Effector memory CD4-positive, alpha-beta T cell (primary cell): ENCODE data around the gene PCDHA9.
"Not testable (repeated sequence)": the region's sequence is repeated elsewhere in the genome, so short reads cannot be mapped to it uniquely, and the experiment has no call there.

Source experiments
- DNase-seq, 3 donors: peaks; one replicate each; pipeline ENCODE4 v3.0.0-alpha.2; 2020
- H3K27ac ChIP-seq: 2 replicates; pipeline ENCODE4 v1.7.0; 2013; ENCODE audit warnings: mild to moderate bottlenecking, low read length, moderate library complexity; ENCODE audit not compliant: insufficient read depth, poor library complexity, severe bottlenecking
- H3K27me3 ChIP-seq: replicated peaks from 2 replicates; pipeline ENCODE4 v1.7.0; 2013; ENCODE audit warnings: mild to moderate bottlenecking, low read length; ENCODE audit not compliant: insufficient read depth, control insufficient read depth, poor library complexity, severe bottlenecking
- H3K36me3 ChIP-seq: 2 replicates; pipeline ENCODE4 v1.7.0; 2013; ENCODE audit warnings: mild to moderate bottlenecking, low read length, moderate library complexity; ENCODE audit not compliant: control insufficient read depth, insufficient read depth
- H3K4me1 ChIP-seq: 2 replicates; pipeline ENCODE4 v1.7.0; 2013; ENCODE audit warnings: low read length, mild to moderate bottlenecking; ENCODE audit not compliant: control insufficient read depth, insufficient read depth, poor library complexity, severe bottlenecking
- H3K4me3 ChIP-seq: 2 replicates; pipeline ENCODE4 v1.7.0; 2013; ENCODE audit warnings: low read length, low read depth, mild to moderate bottlenecking; ENCODE audit not compliant: insufficient read depth, poor library complexity, severe bottlenecking
- H3K9me3 ChIP-seq: 2 replicates; pipeline ENCODE4 v1.7.0; 2013; ENCODE audit warnings: mild to moderate bottlenecking, low read length, moderate library complexity; ENCODE audit not compliant: control insufficient read depth

PCDHA9 gene

GRCh38 chr5:140862441-140863295, 14.5 kb downstream of the PCDHA9 start:
- no peak overlapping the region for H3K27ac ChIP-seq
- no peaks in the 10 kb centered on the region for H3K9me3 ChIP-seq
- H3K4me3 ChIP-seq, result no peak overlapping the region
- no peak for DNase-seq
- H3K4me1 ChIP-seq, result no peaks in the 10 kb centered on the region
- H3K36me3 ChIP-seq, result no peaks in the 10 kb centered on the region
- no peaks in the 10 kb centered on the region for H3K27me3 ChIP-seq

GRCh38 chr5:140868721-140869554, 20.8 kb downstream of the PCDHA9 start, which contains the start of gene PCDHA11:
TSS of gene PCDHA11 (plus strand) at chr5:140868957. CDS start at chr5:140869104, 147 bp downstream.
- no peaks in the 10 kb centered on the region for H3K9me3 ChIP-seq
- no peak within 1 kb of the TSS for H3K4me3 ChIP-seq
- H3K27me3 ChIP-seq, result no peaks in the 10 kb centered on the region
- no peak within 1 kb of the TSS for H3K27ac ChIP-seq
- no peak for DNase-seq
- no peaks in the 10 kb centered on the region for H3K36me3 ChIP-seq
- no peaks in the 10 kb centered on the region for H3K4me1 ChIP-seq

DNA sequence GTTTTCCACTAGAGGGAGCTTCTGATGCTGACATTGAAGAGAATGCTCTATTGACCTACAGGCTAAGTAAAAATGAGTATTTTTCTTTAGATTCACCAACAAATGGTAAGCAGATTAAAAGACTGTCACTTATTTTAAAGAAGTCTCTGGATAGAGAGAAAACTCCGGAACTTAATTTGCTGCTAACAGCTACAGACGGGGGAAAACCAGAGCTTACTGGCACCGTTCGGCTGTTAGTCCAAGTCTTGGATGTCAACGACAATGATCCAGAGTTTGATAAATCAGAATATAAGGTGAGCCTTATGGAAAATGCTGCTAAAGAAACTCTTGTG, 21.3 kb downstream of the PCDHA9 start:
- no peak for DNase-seq
- Histone ChIP-seq H3K9me3 (no peaks in the 10 kb centered on the region), H3K4me1 (no peaks in the 10 kb centered on the region), H3K27me3 (no peaks in the 10 kb centered on the region), H3K4me3 (no peak overlapping the region), H3K27ac (no peak overlapping the region), H3K36me3 (no peaks in the 10 kb centered on the region)

DNA sequence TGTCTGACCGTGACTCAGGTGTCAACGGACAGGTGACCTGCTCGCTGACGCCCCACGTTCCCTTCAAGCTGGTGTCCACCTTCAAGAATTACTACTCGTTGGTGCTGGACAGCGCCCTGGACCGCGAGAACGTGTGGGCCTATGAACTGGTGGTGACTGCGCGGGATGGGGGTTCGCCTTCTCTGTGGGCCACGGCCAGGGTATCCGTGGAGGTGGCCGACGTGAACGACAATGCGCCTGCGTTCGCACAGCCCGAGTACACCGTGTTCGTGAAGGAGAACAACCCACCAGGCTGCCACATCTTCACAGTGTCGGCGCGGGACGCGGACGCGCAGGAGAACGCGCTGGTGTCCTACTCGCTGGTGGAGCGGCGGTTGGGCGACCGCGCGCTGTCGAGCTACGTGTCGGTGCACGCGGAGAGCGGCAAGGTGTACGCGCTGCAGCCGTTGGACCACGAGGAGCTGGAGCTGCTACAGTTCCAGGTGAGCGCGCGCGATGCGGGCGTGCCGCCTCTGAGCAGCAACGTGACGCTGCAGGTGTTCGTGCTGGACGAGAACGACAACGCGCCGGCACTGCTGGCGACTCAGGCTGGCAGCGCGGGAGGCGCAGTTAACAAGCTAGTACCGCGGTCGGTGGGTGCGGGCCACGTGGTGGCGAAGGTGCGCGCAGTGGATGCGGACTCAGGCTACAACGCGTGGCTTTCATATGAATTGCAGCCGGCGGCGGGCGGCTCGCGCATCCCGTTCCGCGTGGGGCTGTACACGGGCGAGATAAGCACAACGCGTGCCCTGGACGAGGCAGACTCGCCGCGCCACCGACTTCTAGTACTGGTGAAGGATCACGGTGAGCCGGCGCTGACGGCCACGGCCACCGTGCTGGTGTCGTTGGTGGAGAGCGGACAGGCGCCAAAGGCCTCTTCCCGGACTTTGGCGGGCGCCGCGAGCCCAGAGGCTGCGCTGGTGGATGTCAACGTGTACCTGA, 22.3 kb downstream of the PCDHA9 start:
- Histone ChIP-seq H3K9me3 (no peaks in the 10 kb centered on the region), H3K4me1 (no peaks in the 10 kb centered on the region)
- no peak for DNase-seq

DNA sequence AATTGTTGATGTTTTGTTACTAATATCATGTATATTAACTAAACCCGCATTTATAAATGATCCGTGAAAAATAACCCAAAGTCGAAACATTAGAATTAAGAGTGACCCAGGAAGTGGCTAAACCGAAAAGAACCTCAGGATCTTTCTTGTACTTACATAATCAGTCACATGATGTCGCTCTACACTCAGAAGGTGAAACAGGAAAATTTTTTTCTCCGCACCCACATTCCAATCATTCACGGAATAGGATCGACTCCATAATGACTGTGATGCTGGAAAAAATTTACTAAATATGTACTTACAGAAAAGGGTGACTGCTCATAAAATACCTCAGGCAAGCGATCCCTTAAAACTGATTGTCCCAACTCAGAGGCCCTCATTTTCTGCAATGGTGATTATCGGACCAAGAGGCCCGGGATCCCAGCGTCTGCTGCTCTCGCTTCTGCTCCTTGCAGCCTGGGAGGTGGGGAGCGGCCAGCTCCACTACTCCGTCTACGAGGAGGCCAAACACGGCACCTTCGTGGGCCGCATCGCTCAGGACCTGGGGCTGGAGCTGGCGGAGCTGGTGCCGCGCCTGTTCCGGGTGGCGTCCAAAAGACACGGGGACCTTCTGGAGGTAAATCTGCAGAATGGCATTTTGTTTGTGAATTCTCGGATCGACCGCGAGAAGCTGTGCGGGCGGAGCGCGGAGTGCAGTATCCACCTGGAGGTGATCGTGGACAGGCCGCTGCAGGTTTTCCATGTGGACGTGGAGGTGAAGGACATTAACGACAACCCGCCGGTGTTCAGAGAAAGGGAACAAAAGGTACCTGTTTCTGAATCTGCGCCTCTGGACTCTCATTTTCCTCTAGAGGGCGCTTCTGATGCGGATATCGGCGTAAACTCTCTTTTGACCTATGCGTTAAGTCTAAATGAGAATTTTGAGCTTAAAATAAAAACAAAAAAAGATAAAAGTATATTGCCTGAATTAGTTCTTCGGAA, 27.2 kb downstream of the PCDHA9 start, which contains the start of gene PCDHA12:
TSS of gene PCDHA12 (plus strand) at position 224 of the 981 bp plus-strand sequence. CDS start at position 389, 165 bp downstream.
- no peak for DNase-seq
- no peak within 1 kb of the TSS for H3K27ac ChIP-seq
- no peaks in the 10 kb centered on the region for H3K36me3 ChIP-seq
- peaks cover 4% of the 10 kb centered on the region for H3K27me3 ChIP-seq
- H3K4me1 ChIP-seq, result no peaks in the 10 kb centered on the region
- H3K9me3 ChIP-seq, result peaks cover 5% of the 10 kb centered on the region
- no peak within 1 kb of the TSS for H3K4me3 ChIP-seq

More for the DNA sequence above, 22.3 kb downstream of the PCDHA9 start:
- no peak overlapping the region for H3K4me3 ChIP-seq
- H3K36me3 ChIP-seq, result no peaks in the 10 kb centered on the region
- no peaks in the 10 kb centered on the region for H3K27me3 ChIP-seq
- no peak overlapping the region for H3K27ac ChIP-seq

GRCh38 chr5:140876541-140877261, 28.5 kb downstream of the PCDHA9 start:
- H3K36me3 ChIP-seq, result not testable (repeated sequence)

DNA sequence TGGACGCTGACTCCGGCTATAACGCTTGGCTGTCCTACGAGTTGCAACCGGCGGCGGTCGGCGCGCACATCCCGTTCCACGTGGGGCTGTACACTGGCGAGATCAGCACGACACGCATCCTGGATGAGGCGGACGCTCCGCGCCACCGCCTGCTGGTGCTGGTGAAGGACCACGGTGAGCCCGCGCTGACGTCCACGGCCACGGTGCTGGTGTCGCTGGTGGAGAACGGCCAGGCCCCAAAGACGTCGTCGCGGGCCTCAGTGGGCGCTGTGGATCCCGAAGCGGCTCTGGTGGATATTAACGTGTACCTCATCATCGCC, 29.0 kb downstream of the PCDHA9 start:
- Histone ChIP-seq H3K27me3 (peaks cover 4% of the 10 kb centered on the region), H3K4me3 (no peak overlapping the region), H3K4me1 (no peaks in the 10 kb centered on the region), H3K36me3 (no peaks in the 10 kb centered on the region), H3K27ac (no peak overlapping the region), H3K9me3 (peaks cover 12% of the 10 kb centered on the region)
- DNase-seq, result no peak

More at GRCh38 chr5:140876541-140877261, 28.5 kb downstream of the PCDHA9 start:
- H3K27ac ChIP-seq, H3K9me3 ChIP-seq, H3K4me1 ChIP-seq, DNase-seq, H3K4me3 ChIP-seq, H3K27me3 ChIP-seq: not testable (repeated sequence)

GRCh38 chr5:140881889-140882590, 33.9 kb downstream of the PCDHA9 start, which contains the start of gene PCDHA13:
TSS of gene PCDHA13 (plus strand) at chr5:140882124. CDS start at chr5:140882269, 145 bp downstream.
- Histone ChIP-seq H3K27me3 (peaks cover 4% of the 10 kb centered on the region), H3K36me3 (no peaks in the 10 kb centered on the region), H3K27ac (no peak within 1 kb of the TSS), H3K9me3 (peaks cover 6% of the 10 kb centered on the region), H3K4me3 (no peak within 1 kb of the TSS), H3K4me1 (no peaks in the 10 kb centered on the region)
- DNase-seq, result no peak
